CD4-positive, alpha-beta T cell treated with Interleukin-2 at 100 ng/mL for 4 hours (primary cell): ENCODE results near the gene SH3PXD2A.
"Not testable (repeated sequence)": the region's sequence is repeated elsewhere in the genome, so short reads cannot be mapped to it uniquely, and the experiment has no call there.

Experiments
- DNase-seq: peaks from one replicate; pipeline ENCODE4 v3.0.0-alpha.2; 2020; ENCODE audit warnings: low spot score

SH3PXD2A gene

GRCh38 chr10:103849212-103849877, 6.0 kb downstream of the SH3PXD2A start:
- no peak for DNase-seq

DNA sequence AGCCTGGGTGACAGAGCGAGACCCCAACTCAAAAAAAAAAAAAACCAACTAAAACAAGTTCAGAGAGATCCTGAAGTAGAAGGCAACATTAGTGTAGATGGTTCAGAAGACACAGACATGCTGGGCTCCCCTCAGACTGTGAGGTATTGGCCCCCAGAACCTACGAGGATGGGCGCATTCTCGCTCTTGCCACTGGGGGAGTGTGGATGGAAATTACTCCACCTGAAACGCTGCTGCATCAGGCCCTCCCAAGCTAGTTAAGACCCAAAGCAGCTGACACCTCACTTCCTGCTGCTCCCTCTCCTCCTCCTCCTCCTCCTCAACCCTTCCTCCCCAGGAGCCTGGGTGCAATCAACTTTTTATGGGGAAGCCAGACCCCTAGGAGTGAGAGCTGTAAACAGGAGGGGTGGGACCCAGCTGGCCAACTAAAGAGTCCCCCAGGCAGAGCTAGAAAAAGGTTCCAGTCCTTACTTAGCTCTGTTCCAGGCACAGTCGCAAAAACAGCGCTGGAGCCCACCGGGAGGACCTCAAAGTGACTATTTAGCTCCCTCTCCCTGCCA, 7.4 kb downstream of the SH3PXD2A start:
- DNase-seq = no peak

DNA sequence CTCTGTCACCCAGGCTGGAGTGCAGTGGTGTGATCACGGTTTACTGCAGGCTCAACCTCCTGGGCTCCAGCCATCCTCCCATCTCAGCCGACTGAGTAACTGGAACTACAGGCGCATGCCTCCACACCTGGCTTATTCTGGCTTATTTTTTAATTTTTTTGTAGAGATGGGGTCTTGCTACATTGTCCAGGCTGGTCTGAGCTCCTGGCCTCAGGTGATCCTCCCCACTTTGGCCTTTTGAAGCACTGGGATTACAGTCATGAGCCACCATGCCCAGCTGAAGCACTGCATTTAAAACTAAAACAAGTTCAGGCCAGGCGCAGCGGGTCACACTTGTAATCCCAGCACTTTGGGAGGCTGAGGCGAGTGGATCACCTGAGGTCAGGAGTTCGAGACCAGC, 8.0 kb downstream of the SH3PXD2A start:
- DNase-seq = no peak

GRCh38 chr10:103845972-103846371, 9.4 kb downstream of the SH3PXD2A start:
- peak; percentile 41 for DNase-seq

- DNase-seq = not testable (repeated sequence)
These were observed 10.0 kb downstream of the SH3PXD2A start for GRCh38 chr10:103845346-103845745.

GRCh38 chr10:103843854-103844570, 11.4 kb downstream of the SH3PXD2A start:
- DNase-seq = no peak

- DNase-seq = no peak
These were observed 12.3 kb downstream of the SH3PXD2A start for GRCh38 chr10:103843045-103843444.

- no peak for DNase-seq
These were observed 12.8 kb downstream of the SH3PXD2A start for GRCh38 chr10:103842605-103843004.

DNA sequence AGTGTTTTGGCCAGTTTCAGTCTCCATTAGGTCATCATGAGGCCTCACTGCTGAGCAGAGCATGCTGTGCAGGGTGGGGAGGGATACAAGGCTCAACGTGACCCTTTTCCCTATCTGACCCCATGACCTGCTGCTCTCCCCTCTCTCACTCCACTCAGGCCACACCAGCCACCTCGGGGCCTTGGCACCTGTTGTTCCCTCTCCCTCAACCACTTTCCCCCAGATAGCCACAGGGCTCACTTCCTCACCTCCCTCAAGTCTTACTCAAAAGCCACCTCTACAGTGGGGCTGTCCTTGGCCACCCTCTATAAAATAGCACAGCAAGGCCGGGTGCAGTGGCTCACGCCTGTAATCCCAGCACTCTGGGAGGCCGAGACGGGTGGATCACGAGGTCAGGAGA, 13.9 kb downstream of the SH3PXD2A start:
- no peak for DNase-seq

- no peak for DNase-seq
These were observed 14.7 kb downstream of the SH3PXD2A start for GRCh38 chr10:103840740-103841070.

DNA sequence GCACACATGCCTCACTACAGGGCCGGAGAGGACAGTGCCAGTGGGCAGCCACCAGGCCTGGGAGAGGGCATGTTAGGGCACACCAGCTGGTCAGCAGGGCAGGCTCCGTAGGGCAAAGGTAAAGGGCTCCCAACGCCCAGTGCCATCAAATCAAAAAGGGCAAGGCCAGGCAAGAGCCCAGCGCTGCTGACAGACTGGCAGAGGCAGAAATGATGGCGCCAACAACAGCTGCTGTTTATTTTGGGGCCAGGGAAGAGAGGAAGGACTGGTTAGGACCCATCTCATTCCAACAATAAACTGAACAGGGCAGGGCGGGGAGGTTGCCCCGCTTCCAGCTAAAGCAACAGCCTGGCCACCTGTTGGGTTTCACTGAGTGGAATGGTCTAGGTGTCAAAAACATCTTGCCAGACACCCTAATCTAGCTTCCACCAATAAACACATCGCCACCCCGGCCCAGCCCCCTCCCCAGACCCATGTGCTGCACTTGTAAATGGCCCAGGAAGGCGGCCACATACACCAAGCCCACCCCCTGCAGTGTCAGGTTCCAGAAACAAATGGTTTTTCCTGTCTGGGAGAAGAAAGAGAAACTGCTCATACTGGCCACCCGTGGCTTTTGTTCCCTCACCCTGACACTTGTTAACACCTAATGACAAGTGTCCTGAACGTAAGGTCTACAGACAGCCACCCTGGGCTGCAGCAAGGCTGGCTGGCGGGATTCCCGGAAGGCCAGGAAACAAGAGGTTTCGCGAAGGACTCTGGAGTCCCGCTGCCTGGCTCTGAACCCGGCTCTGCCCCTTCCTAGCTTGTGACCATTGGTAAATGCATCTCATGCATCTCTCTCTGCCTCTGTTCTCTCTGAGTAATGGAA, 15.3 kb downstream of the SH3PXD2A start:
- DNase-seq = no peak

DNA sequence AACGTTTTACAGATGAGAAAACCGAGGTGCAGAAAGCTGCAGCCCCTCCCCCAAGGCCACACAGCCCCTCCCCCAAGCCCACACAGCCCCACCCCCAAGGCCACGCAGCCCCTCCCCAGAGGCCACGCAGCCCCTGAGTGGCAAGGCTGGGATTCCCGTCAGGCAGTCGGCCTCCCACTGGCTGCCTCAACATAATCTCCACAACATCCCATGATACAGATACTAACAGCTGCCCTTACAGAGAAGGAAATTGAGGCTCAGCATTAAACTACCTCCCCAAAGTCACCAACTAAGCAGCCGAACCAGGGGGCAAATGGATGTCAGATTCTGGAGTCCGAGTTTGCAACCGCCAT, 15.9 kb downstream of the SH3PXD2A start:
- DNase-seq = no peak

DNA sequence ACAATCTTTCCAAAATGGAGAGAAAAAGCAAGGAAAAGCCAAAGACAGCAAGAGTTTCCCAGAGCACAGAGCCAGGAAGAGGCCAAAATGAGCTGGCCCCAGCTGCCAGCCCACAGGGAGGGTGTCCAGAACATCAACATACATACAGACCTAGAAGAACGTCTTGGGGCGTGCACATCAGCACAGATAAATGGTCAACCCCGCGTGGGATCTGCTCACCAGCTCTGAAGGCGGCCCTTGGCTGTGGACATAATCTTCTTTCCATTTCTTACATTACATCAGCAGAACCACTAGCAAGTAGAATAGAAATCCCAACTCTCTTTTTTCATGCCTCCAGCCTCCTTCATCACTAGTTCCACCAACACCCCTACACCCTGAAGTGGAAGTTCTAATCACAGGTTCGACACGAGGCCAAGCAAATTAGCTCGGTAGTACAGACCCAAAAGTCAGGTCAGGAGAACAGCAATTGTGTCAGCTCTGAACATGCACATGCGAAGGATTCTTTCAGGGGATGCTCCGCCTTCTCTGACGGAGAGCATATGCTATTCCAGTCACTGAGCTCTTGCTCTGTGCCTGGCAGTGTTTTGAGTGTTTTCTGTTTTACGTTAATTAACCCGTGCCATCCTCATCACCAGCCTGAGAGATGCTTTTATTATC, 16.4 kb downstream of the SH3PXD2A start:
- DNase-seq = no peak

DNA sequence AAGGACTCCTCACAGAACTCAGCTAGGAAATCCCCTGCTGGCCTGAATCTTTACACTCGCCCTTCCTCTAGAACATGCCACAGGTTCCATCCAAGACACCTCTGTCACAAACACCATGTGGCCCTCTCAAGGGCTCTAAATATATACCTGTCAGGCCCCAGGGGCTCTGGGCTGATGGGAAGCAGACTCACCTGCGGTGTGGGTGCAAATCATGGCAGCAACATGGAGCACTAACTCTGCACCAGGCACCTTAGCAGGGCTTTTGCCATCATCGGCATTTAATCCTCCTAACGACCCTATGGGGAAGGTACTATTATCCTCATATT, 17.3 kb downstream of the SH3PXD2A start:
- DNase-seq = no peak

DNA sequence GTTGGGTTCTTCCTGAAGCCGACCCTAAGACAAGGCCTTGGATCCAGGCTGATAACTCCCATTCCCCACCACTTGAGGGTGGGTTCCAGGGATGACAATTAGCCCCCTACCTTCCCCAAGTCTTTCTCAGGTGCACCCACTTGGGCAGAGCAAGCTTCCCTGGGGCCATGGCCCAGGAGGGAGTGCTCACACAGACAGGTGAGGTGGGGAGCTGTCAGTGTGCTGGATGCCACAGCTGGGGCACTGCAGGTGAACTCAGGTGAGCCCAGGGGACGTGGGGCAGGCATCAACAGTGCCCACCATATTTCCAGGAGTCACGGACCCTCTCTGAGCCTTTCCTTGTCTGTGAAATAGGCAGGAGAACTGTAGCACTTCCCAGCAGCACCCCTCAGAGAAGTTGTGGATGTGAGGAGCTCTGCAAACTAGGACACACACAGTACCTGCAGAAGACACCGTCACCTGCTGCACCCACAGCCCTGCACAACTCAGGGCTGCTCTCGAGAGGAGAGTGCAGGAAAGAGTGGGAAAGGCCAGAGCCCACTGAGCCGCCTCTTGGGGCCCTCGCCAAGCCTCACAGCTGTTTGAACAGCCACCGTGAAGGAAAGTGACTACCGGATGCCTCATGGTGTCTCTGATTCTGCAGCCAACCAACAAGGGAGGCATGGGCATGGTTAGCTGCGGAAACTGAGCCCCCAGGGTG, 17.9 kb downstream of the SH3PXD2A start:
- no peak for DNase-seq

DNA sequence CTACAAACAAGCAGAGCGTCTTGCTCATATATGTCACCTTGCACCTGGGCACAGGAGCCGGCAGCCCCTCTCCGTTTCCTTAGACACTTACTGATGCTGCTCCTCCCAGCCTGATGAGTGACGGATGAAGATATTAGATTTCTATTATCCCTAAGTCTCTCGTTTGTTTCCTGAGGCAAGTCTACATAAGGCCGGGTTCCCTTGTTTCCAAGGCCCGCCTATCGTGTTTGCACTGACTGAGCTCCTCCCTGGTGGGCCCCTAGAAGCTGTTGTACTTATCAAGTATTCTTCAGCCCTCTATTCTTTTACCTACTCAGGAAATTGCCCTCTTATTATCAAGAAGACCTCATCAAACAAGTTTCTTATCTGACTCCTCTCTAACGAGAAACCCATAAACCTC, 18.5 kb downstream of the SH3PXD2A start:
- no peak for DNase-seq

- DNase-seq = no peak
These were observed 19.1 kb downstream of the SH3PXD2A start for GRCh38 chr10:103836273-103836672.

DNA sequence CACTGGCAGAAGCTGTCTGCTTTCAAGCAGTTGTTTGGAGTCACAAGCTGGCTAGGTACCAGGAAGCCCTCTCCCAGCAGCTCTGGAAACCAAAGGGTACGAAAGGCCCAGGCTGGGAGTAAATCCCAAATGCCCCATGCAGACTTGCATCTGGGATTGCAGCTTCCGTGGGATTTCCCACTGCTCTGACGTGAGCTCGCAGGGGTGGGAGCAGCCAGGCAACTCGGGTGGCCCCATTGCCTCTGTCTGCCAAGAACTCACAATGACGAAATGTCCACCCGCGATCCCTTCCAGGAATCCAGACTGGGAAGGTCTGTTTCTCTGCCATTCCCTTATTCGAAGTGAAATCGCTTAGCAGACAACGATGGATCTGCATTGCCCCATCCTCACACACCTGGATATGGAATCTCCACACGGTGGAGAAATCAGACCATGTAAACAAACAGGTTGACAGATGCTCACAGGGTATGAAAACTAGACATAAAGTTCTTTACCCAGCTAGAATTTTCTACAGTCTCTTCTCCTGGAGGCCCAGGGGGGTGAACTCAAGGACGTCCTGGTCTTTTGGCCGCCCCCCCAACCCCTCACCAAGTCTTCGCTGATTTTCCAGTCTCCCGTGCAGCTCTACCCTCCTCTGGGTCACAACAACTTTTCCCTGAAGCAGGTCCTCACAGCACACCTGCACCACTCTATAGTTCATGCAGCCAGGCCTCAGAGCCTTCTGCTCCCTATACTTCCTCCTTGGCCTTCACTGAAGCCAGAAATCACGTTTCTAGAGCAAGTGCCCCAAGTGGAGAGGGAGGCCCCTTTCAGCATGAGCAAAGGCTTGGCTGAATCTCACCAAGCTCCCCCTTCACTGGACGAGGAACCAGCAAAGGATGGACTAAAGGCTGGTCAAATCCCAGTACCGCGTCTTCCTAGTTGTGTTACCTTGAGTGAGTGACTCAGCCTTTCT, 20.0 kb downstream of the SH3PXD2A start:
- no peak for DNase-seq

- DNase-seq = no peak
These were observed 20.8 kb downstream of the SH3PXD2A start for GRCh38 chr10:103834436-103835095.

DNA sequence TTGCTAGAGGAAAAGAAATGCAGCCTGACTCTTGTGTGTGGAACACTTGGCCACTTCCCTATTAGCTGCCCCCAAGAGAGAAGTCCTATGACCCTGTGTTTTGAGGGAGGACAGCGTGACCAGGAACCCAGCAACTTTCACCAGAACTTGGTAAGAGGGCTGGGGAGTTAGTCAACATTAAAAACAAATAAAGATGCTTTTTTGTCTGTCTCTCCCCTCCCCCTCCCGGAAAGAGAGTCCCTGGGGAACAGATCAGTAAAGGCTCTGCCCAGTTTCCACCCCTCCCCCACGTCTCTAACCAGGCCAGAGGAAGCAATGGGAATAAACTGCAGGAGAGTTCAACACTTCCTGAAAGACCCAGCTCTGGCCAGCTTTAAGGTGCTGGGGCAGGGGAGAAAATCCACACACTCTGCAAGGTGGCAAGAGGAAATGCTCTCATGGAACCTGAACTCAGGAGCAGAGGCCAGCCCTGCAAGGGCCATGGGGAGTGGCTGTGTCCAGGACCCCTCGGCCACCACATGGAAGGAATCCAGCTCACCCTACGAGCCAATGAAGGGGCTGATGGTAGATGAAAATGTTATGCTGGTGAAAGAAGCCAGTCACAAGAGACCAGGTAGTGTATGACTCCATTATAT, 21.5 kb downstream of the SH3PXD2A start:
- no peak for DNase-seq
